ENCODE results near the gene CASS4.

- TF ChIP-seq CTCF (IDR thresholded peaks at IDR 0.05), result no peak
- TF ChIP-seq POLR2A (IDR thresholded peaks at IDR 0.05), result no peak
These were observed 16.9 kb upstream of the CASS4 start for GRCh38 chr20:56395166-56395565.
